Stimulated activated CD8-positive, alpha-beta memory T cell treated with anti-CD3 and anti-CD28 coated beads, Interleukin-2, amount 100 ng/mL, for 1 hour (primary cell): Measurements from ENCODE around the gene EHMT1.

Experiments used
- DNase-seq, 2 donors: peaks; one replicate each; pipeline ENCODE4 v3.0.0-alpha.2; 2020; ENCODE audit warnings: low read depth in 2 of 2

EHMT1 gene

DNA sequence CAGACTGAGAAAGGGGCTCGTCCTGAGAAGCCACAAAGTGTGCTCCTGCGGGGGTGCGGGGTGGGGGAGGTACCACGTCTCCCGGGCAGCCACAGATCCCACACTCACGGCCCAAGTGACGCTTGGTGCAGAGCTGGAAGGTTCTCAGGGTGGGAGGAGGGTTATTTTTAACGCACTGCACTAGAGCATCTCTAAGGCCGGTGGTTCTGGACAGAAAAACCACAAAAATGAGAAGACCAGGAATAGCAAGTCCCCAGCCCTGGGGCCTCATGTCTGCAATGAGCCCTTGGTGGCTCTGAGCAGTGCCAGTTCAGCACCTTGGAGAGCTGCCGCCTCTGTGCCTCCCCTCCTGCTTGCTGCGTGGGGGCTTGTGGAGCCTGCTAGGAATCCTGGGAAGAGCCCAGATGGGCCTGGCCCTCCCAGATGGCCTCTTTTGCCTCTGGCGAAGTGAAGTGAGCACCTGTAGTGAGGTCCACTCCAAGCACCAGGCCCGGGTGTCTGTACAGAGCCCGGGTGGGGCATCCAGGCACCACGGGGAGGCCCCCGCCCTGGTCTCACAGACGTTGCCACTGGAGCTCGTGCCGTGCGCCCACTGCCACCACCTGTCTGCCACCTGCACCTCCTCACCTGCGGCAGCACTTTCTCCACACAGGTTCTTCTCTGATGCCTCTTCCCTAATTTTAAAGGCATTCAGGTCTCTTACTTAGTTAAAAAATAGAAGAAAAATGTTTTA, 209.9 kb downstream of the EHMT1 start:
- DNase-seq = no peak

DNA sequence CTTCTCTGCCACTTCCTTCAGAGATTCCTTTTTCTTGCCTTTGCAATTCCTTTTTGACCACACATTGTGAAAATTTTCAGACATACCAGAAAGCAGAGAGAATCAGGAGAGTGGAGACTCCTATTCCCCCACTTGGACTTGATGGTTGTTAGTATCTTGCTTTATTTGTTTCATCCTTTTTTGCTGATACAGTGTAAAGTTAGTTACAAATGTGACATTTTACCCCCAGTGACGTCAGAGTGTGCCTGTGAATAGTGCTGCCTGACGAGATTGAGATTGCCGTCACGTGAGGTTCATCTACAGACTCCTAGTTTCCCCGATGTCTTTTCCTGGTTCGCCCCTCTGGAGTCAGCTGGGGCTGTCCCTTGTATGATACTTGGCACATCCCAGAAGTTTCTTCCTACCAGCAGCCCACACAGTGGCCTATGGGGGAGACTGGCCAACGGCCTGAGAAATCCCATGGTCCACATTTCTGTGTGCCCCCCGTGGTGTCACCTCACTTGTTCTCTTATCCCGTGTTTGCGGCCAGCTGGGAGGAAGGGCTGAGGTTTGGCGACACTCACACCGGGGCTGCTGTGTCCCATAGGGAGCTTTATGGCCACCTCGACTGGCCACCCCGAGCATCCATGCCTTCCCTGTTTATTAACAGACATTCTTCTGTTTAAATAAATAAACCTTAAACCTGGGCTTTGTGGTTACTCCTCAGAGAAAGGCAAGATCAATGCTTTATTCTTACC, 210.6 kb downstream of the EHMT1 start:
- DNase-seq = no peak

DNA sequence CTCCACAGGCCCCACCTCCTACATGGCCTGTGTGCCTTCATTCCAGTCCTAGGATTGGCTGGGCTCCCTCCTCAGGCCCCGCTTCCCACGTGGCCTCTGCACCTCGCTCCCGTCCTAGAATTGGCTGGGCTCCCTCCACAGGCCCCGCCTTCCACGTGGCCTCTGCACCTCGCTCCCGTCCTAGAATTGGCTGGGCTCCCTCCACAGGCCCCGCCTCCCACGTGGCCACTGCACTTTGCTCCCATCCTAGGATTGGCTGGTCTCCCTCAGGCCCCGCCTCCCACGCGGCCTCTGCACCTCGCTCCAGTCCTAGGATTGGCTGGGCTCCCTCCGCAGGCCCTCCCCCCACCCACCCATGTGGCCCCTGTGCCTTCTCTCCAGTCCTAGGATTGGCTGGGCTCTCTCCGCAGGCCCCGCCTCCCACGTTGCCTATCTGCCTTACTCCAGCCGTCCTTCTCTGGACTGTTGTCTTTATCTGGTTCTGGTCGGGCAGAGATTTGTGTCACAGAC, 213.4 kb downstream of the EHMT1 start:
- DNase-seq = no peak

DNA sequence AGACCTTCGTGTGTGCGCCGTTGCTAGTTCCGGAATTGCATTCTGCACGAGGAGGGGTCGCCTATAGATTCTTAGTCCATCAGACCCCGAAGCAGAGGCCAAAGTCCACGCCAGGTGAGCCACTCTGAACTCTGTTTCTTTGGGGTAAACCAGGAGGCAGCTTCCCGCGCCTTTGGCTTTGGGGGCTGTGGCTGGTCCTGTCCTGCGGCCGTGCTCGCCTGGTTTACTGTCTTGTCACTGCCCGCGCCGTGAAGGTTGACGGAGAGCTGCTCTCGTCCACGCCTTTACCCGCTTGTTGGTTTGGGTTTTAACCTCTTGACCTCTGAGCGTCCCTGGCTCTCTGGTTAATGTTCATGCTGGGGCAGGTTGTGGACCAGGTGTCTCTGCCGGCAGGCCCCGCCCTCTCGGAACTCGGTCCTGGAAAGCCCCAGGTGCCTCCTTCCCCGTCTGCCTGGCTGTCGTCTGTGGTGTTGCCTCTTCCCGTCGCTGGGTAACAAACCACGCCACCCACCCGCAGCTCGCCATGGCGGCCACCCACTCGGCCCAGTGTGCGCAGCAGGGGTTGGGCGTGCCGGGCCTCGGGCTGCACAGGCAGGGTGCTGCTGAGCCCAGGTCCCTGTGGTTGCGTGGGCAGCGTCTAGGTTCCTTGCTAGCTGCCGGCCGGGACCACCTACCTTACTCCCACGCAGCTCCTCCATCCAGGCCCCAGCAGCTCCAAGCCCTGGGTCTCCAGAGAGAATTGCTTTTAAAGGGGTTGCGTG, 214.2 kb downstream of the EHMT1 start:
- no peak for DNase-seq

DNA sequence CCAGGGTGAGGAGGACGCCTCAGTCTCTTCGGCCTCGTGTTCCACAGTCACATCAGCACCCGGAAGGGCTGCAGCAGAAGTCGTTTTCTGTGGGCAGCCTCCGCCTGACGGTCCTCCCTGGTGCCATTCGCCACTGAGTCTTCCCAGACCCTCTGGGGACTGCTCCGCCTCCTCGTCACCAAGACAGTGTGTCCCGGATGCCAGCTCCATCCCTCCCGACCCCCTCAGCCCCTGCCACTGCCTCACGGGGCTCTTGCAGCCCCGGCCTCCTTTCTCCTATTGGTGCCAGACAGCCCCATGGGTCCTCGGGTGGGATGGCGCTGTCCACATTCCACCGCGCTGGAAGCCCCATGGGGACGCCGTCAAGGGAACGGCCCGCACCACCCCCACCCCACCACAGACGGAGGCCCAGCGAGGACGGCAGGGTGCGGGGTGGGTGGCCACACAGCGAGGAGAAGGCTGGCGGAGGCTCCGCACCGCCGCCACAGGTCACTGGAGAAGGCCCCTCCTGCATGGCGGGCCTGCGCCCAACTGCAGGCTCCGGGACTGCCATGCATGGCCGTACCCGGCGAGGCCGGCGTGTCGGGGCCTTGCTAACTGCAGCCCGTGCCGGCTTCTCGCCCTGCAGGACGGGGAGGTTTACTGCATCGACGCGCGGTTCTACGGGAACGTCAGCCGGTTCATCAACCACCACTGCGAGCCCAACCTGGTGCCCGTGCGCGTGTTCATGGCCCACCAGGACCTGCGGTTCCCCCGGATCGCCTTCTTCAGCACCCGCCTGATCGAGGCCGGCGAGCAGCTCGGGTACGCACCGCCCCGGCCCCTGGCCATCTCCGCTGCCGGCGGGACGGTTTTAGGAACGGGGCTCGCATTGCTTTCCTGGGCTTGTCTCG, 215.2 kb downstream of the EHMT1 start:
- no peak for DNase-seq

DNA sequence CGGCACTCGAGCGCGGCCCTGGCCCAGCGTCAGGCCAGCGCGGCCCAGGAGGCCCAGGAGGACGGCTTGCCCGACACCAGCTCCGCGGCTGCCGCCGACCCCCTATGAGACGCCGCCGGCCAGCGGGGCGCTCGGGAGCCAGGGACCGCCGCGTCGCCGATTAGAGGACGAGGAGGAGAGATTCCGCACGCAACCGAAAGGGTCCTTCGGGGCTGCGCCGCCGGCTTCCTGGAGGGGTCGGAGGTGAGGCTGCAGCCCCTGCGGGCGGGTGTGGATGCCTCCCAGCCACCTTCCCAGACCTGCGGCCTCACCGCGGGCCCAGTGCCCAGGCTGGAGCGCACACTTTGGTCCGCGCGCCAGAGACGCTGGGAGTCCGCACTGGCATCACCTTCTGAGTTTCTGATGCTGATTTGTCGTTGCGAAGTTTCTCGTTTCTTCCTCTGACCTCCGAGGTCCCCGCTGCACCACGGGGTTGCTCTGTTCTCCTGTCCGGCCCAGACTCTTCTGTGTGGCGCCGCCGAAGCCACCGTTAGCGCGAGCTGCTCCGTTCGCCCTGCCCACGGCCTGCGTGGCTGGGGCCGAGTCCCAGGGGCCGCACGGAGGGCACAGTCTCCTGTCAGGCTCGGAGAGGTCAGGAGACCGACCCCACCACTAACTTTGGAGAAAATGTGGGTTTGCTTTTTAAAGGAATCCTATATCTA, 216.2 kb downstream of the EHMT1 start:
- DNase-seq = no peak

DNA sequence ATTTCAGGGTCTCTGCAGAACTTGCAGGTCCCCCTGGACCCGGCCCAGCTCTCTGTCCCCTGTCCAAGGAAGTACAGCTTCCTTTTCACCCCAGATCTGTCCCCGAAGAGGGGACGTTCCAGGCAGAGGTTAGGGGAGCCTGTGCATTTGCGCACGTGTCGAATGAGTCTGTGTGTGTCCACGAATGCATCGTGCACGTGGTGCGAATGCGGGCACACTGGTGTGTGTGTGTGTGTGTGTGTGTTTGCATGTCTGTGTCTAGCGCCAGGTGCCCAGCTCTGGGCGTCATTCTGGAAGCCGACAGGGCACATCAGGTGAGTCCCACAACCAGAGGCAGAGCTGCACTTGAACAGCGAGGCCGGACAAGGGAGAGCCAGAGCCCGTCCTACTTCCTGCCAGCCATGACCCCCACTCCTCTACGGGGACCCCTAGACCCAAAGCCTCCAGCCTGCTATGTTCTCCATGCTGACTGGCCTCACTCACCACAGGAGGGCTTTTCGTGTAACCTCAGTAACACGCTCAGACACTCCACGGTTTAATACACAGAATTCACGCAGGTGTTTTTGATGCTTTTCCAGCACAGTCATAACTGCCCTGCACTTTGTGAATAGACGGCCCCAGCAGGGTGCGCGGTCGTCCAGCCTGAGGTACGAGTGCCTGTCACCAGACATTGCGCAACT, 217.5 kb downstream of the EHMT1 start:
- no peak for DNase-seq

DNA sequence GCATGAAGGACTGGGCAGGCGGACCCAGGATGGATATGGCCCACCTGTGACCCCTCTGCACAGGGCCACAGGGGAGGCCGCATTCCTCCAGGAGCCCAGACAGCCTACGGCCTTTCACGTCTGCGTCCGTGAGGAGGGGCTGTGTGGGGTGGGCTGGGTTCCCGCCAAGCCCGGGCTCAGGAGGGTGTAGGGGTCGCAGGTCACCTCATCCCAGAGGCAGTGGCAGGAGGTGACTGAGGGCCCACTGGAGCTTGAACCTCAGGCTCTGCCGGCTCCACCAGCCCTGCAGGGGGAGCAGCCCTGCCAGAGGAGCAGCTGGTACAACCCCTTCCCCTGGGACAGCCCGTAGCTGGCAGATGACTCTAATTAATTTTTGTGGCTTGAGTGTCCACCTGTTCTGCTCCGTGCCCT, 218.0 kb downstream of the EHMT1 start:
- no peak for DNase-seq

DNA sequence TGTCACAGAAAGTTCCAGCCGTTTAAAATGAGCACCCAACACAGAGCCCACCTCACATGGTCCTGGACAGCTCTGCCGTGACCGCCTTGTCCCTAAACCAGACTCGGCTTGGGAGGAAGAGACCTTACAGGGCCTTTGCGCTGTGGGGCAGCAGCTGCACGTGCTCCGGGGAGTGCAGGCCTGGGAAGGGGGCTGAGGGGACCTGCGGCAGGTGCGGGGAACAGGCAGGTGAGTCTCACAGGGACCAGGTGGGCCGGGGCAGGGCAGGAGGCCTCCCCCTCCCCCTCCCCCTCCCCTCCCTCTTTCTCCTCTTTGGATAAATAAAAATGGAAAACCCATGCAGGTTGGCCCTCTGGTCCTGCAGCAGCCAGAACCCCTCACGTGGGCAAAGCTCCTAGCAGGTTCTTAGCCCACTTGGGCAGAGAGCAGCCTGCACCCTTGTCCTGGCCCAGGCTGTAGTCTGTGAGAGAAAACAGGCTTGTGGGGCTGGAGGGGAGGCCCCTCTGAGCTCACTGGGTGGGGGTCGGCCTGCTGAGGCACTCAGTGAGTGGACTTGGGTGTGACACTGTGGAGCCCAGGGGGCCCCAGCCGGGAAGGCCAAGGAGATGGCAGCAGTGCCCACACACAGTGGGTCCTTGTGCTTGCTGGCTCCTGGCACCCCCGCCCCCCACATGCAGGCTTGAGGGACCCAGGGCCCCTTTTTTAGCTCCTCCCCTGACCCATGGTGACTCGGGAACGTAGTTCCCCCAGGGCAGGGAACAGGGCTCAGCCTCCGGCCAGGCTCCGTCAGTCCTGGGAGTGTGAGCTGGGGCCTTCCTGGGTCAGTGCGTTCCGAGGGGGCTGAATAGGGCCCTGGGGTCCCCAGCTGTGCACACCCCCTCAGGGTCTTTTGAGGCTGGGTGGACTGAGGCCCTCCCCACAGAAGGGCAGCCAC, 218.8 kb downstream of the EHMT1 start:
- no peak for DNase-seq

DNA sequence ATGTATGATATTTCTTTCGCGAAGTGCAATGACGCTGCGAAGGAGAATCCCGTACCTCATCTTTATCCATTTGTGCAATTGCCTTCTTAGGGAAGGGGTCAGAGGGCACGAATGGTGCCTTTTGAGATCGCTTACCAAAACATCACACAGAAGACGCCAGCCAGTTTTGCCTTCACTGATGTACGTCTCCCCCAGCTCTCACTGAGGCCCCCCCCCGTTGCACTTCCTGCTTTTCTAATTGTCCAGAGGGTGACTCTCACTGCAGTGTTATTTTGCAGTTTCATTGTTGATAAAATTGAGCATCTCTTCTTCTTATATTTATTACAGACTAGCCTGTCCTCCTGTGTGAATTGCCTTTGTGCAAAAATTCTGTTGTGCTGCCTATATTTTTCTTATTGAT, 219.8 kb downstream of the EHMT1 start:
- no peak for DNase-seq

DNA sequence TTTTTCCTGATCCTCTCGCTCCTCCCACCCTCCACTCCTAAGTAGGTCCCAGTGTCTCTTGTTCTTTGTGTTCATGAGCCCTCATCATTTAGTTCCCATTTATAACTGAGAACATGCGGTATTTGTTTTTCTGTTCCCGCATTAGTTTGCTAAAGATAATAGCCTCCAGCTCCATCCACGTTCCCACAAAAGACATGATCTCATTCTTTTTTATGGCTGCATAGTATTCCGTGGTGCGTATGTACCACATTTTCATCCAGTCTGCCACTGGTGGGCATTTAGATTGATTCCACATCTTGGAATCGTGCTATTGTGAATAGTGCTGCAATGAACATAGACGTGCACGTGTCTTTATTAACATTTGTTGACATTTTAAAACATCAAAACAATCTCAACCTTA, 224.6 kb downstream of the EHMT1 start:
- DNase-seq = no peak

DNA sequence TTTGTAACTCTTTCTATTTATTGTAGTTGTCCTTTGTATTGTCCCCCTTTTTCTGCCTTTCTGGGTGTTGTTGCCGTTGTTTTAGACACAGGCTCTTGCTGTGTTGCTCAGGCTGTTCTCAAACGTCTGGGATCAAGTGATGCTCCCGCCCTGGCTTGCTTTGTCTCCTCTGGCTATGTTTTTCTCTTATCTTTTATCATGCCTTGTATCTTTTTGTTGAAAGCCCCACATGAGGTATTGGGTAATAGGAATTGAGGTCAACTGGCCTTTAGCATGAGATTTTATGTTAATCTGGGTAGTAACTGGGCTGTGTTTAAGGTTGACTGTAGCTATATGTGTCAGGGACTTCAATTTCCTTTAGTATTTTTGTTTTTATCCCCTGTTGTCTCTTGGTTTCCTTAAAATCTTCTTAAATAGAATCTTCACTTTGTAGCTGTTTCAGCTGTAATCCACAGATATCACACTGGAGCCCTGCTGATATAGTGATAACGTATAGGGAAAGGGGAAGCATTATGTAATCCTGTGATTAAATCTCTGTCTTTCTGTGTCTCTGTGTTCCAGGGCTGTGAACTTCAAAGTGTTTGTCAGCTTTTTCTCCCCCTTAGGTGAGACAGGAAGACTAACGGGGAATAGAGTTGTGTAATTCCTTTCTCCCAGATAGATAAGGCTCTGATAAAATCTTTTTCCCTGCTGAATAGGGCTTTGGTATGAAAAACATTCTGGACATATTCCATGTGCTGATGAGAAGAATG, 232.9 kb downstream of the EHMT1 start:
- no peak for DNase-seq

DNA sequence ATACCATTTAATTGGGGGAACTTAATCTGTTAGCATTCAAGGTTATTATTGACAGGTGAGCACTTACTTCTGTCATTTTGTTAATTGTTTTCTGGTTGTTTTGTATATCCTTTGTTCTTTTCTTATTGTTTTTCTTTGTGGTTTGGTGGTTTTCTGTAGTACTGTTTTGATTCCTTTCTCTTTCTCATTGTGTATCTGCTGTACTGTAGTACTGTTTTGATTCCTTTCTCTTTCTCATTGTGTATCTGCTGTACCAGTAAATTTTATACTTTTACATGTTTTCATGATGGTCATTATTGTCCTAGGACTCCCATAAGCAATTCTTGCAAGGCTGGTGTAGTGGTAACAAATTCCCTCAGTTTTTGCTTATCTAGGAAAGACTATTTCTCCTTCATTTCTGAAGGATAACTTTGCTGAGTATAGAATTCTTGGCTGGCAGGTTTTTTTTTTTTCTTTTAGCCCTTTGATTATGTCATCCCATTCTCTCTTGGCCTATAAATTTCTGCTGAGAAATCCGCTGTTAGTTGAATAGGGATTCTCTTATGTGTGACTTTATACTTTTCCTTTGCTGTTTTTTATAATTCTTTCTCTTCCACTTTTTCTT, 234.7 kb downstream of the EHMT1 start:
- no peak for DNase-seq

DNA sequence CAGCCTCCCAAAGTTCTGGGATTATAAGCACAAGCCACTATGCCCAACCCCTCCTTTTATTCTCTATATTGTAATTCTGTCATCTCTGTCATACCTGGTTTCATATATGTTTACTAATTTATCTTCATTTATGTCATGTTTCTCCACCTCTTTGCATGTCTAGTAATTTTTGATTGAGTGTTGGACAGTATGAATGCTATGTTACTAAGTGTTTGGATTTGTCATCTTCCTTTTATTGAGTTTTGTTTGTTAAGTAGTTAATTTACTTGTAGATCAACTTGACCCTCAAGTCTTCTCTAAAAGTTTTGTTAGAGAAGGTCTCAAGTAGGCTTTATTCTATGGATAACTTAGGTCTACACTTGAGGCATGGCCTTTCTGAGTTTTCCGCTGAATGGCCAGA, 241.6 kb downstream of the EHMT1 start:
- DNase-seq = no peak

DNA sequence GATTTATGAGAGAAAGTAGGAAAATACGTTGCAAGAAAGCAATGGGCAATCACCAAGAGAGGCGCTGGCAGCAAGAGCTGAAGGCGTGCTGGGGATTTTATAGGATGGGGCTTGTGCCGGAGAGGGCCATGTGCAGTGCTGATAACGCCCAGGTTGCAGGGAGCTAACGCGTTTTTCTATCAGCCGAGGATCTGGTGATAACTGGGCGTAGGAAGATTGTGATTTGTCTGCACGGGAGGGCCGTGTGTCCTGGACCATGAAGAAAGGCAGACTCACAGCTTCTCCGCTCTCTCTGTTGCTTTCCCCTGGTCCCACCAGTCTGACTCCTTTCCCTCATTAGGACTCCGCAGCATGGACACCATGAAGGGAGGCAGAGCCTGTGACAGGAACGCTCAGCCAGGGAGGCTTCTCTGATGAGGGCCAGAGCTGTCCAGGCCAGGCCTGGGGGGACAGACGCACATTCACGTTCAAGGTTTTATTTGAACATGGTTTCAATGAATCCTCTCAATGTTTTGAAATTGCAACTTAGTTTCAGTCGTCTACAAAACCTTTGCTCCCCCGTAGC, 246.9 kb downstream of the EHMT1 start:
- DNase-seq = no peak

DNA sequence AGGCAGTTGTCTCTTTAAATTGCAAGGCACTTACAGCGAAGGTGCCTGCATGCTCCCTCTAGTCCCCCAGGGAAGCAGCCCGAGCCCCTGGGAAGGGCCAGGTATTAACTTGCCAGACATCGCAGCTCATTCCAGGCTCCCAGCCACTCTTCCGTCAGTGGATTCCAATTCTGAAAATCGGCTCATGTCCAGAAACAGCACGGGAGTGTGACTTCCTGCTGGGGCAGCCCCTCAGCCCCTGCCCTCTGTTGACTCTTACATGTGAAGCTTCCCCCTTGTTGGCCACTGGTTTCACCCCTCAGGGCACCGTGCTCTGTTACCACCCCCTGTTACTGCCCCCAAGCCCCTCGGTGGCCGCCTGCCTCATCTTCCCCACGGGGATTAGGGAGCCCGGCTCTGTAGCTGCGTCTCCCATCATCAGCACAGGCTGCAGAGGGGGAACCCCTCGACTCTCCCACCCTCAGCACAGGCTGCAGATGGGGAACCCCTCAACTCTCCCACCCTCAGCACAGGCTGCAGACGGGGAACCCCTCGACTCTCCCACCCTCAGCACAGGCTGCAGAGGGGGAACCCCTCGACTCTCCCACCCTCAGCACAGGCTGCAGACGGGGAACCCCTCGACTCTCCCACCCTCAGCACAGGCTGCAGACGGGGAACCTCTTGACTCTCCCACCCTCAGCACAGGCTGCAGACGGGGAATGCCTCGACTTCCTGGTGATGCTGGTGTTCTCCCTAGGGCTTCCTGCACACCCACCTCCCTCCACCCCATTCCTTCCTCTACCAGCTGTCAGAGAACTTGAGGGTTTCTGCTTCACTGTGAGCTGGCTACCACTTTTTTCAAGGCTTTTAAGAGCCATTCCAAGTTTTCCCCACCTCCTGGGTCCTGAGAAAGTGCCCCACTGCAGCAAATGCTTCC, 247.7 kb downstream of the EHMT1 start:
- DNase-seq = no peak

DNA sequence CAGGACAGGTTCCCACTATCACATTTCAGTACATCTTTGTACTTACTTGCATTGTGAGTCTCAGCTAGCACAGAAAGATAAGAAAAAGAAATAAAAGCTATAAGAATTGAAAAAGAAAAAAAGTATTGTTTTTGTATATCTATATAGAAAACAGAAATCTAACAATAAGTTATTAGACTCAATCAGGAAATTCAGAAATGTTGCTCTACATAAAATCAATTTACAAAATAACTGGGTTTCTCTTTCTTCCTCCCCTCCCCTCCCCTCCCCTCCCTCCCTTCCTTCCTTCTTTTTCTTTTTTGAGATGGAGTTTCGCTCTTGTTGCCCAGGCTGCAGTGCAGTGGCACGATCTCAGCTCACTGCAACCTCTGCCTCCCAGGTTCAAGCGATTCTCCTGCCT, 251.6 kb downstream of the EHMT1 start:
- no peak for DNase-seq
